ENCODE results near the gene PLEKHH3.

- TF ChIP-seq CTCF (IDR thresholded peaks at IDR 0.05) = no peak
- TF ChIP-seq POLR2A (IDR thresholded peaks at IDR 0.05) = no peak
Observed at GRCh38 chr17:42670789-42671657, 5.8 kb downstream of the PLEKHH3 start.

Data from breast epithelium (tissue), 3 donors.